Endothelial cell of umbilical vein (primary cell): ENCODE results near the gene CILP.

Experiments
- CTCF ChIP-seq, 2 donors: IDR thresholded peaks; 1 replicate in 1 of 2; 2 replicates in 1 of 2; pipeline ENCODE4 v1.5.1; 2011; ENCODE audit warnings: low read length in 2 of 2, mild to moderate bottlenecking in 2 of 2, moderate library complexity in 2 of 2, control low read depth in 1 of 2, inconsistent platforms in 1 of 2, low read depth in 1 of 2; ENCODE audit not compliant: insufficient read depth in 1 of 2; ENCODE audit errors: extremely low read depth in 1 of 2
- MAX ChIP-seq: IDR thresholded peaks from 2 replicates; pipeline ENCODE4 v1.6.1; 2011; ENCODE audit not compliant: insufficient read depth, insufficient read length

- TF ChIP-seq CTCF (IDR thresholded peaks at IDR 0.05; ENCODE audit: extremely low read depth in 1 of 2, insufficient read depth in 1 of 2, low read depth in 1 of 2, low read length in 2 of 2): no peak
- no peak for TF ChIP-seq MAX
Measured at GRCh38 chr15:65177901-65178300, 33.4 kb downstream of the CILP start.
